ENCODE data around the gene MYO18A.

The MYO18A gene

DNA sequence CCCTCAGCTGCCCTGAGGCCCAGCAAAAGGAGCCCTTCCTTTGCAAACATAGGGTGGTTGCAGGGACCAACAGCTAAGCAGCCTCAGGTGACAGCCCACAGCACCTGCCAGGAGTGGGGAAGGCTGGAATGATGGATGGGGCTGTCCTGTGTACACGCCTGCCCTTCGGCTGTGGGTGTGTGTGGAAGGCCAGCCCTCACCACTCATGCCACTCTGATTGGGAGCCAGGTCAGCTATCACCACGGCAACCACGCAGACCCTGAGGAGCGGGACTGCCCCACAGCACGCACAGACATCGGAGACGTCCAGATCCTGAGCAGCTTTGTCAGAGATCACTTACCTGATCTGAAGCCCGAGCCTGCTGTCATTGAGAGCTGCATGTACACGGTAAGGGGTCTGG is 125.4 kb downstream of the MYO18A start:
- no peak overlapping the region for H3K4me3 ChIP-seq (ENCODE audit: low read depth, low read length)
- TF ChIP-seq, protein P1, sequence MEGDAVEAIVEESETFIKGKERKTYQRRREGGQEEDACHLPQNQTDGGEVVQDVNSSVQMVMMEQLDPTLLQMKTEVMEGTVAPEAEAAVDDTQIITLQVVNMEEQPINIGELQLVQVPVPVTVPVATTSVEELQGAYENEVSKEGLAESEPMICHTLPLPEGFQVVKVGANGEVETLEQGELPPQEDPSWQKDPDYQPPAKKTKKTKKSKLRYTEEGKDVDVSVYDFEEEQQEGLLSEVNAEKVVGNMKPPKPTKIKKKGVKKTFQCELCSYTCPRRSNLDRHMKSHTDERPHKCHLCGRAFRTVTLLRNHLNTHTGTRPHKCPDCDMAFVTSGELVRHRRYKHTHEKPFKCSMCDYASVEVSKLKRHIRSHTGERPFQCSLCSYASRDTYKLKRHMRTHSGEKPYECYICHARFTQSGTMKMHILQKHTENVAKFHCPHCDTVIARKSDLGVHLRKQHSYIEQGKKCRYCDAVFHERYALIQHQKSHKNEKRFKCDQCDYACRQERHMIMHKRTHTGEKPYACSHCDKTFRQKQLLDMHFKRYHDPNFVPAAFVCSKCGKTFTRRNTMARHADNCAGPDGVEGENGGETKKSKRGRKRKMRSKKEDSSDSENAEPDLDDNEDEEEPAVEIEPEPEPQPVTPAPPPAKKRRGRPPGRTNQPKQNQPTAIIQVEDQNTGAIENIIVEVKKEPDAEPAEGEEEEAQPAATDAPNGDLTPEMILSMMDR (IDR thresholded peaks at IDR 0.05; ENCODE audit: borderline replicate concordance, insufficient read depth, low read depth, low read length): no peak

GRCh38 chr17:29051731-29052130 is 128.5 kb downstream of the MYO18A start:
- no peak overlapping the region for H3K4me3 ChIP-seq (ENCODE audit: low read depth, low read length)
- TF ChIP-seq, protein P1 (IDR thresholded peaks at IDR 0.05; ENCODE audit: borderline replicate concordance, insufficient read depth, low read depth, low read length): no peak

- H3K4me3 ChIP-seq (ENCODE audit: low read depth, low read length): no peak overlapping the region
- TF ChIP-seq, protein P1 (IDR thresholded peaks at IDR 0.05; ENCODE audit: borderline replicate concordance, insufficient read depth, low read depth, low read length): no peak
Measured at GRCh38 chr17:29051194-29051593, 129.0 kb downstream of the MYO18A start.

GRCh38 chr17:29050176-29050575 is 130.0 kb downstream of the MYO18A start:
- H3K4me3 ChIP-seq (ENCODE audit: low read depth, low read length): no peak overlapping the region
- TF ChIP-seq, protein P1 (IDR thresholded peaks at IDR 0.05; ENCODE audit: borderline replicate concordance, insufficient read depth, low read depth, low read length): no peak

GRCh38 chr17:29049541-29050145 is 130.6 kb downstream of the MYO18A start:
- TF ChIP-seq, protein P1 (IDR thresholded peaks at IDR 0.05; ENCODE audit: borderline replicate concordance, insufficient read depth, low read depth, low read length): no peak
- no peak overlapping the region for H3K4me3 ChIP-seq (ENCODE audit: low read depth, low read length)

- TF ChIP-seq, protein P1 (IDR thresholded peaks at IDR 0.05; ENCODE audit: borderline replicate concordance, insufficient read depth, low read depth, low read length): no peak
- no peak overlapping the region for H3K4me3 ChIP-seq (ENCODE audit: low read depth, low read length)
Measured at GRCh38 chr17:29048440-29049368, 131.5 kb downstream of the MYO18A start.

DNA sequence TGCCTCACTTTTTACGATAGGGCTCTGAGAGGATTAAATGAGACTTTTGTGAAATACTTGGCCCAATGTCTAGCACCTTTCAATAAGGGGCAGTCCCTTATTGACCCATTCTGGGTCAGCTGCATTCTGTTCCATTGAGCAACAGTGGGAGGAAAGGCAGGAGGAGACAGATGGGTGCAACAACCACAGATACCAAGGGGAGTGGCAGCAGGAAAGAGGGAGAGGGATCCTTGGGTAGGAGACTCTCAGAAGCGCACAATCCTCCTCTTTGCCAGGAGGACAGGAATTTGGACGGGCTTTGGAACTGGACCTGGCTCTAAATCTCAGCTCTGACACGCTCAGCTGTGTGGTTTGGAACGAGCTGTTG is 133.7 kb downstream of the MYO18A start:
- TF ChIP-seq, protein P1 (IDR thresholded peaks at IDR 0.05; ENCODE audit: borderline replicate concordance, insufficient read depth, low read depth, low read length): no peak
- H3K4me3 ChIP-seq (ENCODE audit: low read depth, low read length): no peak overlapping the region
